ENCODE data around the gene ANXA4.

The ANXA4 gene

GRCh38 chr2:69835666-69836065, 93.7 kb downstream of the ANXA4 start:
- H3K27ac ChIP-seq (replicated peaks), result no peak overlapping the region
- H3K4me3 ChIP-seq (replicated peaks; ENCODE audit: insufficient read depth, low read length), result no peak overlapping the region
- DNase-seq (ENCODE audit: low read depth in 1 of 2, low spot score in 1 of 2), result no peak
- H3K27me3 ChIP-seq (ENCODE audit: insufficient read depth, poor library complexity, severe bottlenecking), result no peaks in the 10 kb centered on the region
- no peak for TF ChIP-seq REST (IDR thresholded peaks at IDR 0.05; ENCODE audit: insufficient replicate concordance, low read depth)
- no peak for TF ChIP-seq CTCF (IDR thresholded peaks at IDR 0.05; ENCODE audit: insufficient read depth, low read length)
- no peak for TF ChIP-seq GABPA (IDR thresholded peaks at IDR 0.05; ENCODE audit: low read depth)
- no peak for TF ChIP-seq POLR2AphosphoS5 (IDR thresholded peaks at IDR 0.05; ENCODE audit: low read depth)
- TF ChIP-seq SPI1 (IDR thresholded peaks at IDR 0.05; ENCODE audit: borderline replicate concordance, low read depth), result no peak

- no peak for DNase-seq (ENCODE audit: low read depth in 1 of 2, low spot score in 1 of 2)
- Histone ChIP-seq H3K27ac (replicated peaks) (no peak overlapping the region), H3K27me3 (ENCODE audit: insufficient read depth, poor library complexity, severe bottlenecking) (no peaks in the 10 kb centered on the region), H3K4me3 (replicated peaks; ENCODE audit: insufficient read depth, low read length) (no peak overlapping the region)
- TF ChIP-seq SPI1 (IDR thresholded peaks at IDR 0.05; ENCODE audit: borderline replicate concordance, low read depth) (no peak), GABPA (IDR thresholded peaks at IDR 0.05; ENCODE audit: low read depth) (no peak), CTCF (IDR thresholded peaks at IDR 0.05; ENCODE audit: insufficient read depth, low read length) (no peak), REST (IDR thresholded peaks at IDR 0.05; ENCODE audit: insufficient replicate concordance, low read depth) (no peak), POLR2AphosphoS5 (IDR thresholded peaks at IDR 0.05; ENCODE audit: low read depth) (no peak)
These were observed 94.4 kb downstream of the ANXA4 start for GRCh38 chr2:69836316-69836715.

GRCh38 chr2:69837533-69837932, 95.6 kb downstream of the ANXA4 start:
- no peaks in the 10 kb centered on the region for H3K27me3 ChIP-seq (ENCODE audit: insufficient read depth, poor library complexity, severe bottlenecking)
- H3K27ac ChIP-seq (replicated peaks), result no peak overlapping the region; the same call in 1 of the 2 replicates
- DNase-seq (ENCODE audit: low read depth in 1 of 2, low spot score in 1 of 2), result no peak
- no peak overlapping the region for H3K4me3 ChIP-seq (replicated peaks; ENCODE audit: insufficient read depth, low read length)
- TF ChIP-seq GABPA (IDR thresholded peaks at IDR 0.05; ENCODE audit: low read depth) (no peak), POLR2AphosphoS5 (IDR thresholded peaks at IDR 0.05; ENCODE audit: low read depth) (no peak), REST (IDR thresholded peaks at IDR 0.05; ENCODE audit: insufficient replicate concordance, low read depth) (no peak), SPI1 (IDR thresholded peaks at IDR 0.05; ENCODE audit: borderline replicate concordance, low read depth) (no peak), CTCF (IDR thresholded peaks at IDR 0.05; ENCODE audit: insufficient read depth, low read length) (no peak)
